Prostate gland (tissue), 2 donors: Measurements from ENCODE around the gene FXYD2.

ENCODE experiments used
- POLR2A ChIP-seq: fragments of 450-650 bp; IDR thresholded peaks from one replicate; pipeline ENCODE4 v1.6.1; 2016; ENCODE audit warnings: antibody characterized with exemption, mild to moderate bottlenecking
- TF ChIP-seq, protein P1 (sequence below), 4 experiments: fragments of 200-600 bp in 2 of 4; fragments of 450-650 bp in 2 of 4; sonication (generic) in 2 of 4; IDR thresholded peaks; 1 replicate in 3 of 4; 2 replicates in 1 of 4; pipeline ENCODE4 v1.5.1; 2016 to 2019; ENCODE audit warnings: antibody characterized with exemption in 4 of 4, mild to moderate bottlenecking in 2 of 4, moderate library complexity in 2 of 4

- TF ChIP-seq, protein P1, sequence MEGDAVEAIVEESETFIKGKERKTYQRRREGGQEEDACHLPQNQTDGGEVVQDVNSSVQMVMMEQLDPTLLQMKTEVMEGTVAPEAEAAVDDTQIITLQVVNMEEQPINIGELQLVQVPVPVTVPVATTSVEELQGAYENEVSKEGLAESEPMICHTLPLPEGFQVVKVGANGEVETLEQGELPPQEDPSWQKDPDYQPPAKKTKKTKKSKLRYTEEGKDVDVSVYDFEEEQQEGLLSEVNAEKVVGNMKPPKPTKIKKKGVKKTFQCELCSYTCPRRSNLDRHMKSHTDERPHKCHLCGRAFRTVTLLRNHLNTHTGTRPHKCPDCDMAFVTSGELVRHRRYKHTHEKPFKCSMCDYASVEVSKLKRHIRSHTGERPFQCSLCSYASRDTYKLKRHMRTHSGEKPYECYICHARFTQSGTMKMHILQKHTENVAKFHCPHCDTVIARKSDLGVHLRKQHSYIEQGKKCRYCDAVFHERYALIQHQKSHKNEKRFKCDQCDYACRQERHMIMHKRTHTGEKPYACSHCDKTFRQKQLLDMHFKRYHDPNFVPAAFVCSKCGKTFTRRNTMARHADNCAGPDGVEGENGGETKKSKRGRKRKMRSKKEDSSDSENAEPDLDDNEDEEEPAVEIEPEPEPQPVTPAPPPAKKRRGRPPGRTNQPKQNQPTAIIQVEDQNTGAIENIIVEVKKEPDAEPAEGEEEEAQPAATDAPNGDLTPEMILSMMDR (IDR thresholded peaks at IDR 0.05), result no peak
- TF ChIP-seq POLR2A, result no peak
Measured at GRCh38 chr11:117866526-117866925, 42.0 kb upstream of the FXYD2 start.
